GM23338 (cell line): ENCODE data around the gene ARHGAP42. TPM values are rescaled to one million over a fixed set of nuclear protein-coding genes. Genes with fewer than 3 reads are reported as not detected.

Source experiments
- ATAC-seq: fragments of 200-7000 bp; cut with Tn5 transposase; 3 replicates; pipeline ENCODE4 v1.9.1; 2020
- DNase-seq: peaks from one replicate; pipeline ENCODE4 v3.0.0-alpha.2; 2015; ENCODE audit warnings: low spot score
- H2AFZ ChIP-seq: fragments of 200-600 bp; sonication (generic); 2 replicates; pipeline ENCODE4 v1.8.0; 2016; ENCODE audit warnings: antibody characterized with exemption, mild to moderate bottlenecking, moderate library complexity
- H3F3A ChIP-seq: fragments of 200-600 bp; sonication (generic); replicated peaks from 2 replicates; pipeline ENCODE4 v1.8.0; 2017; ENCODE audit warnings: antibody characterized with exemption, mixed run types, low read depth
- H3K27ac ChIP-seq: fragments of 200-600 bp; sonication (generic); 2 replicates; pipeline ENCODE4 v1.6.1; 2016; ENCODE audit warnings: low read depth
- H3K27me3 ChIP-seq: fragments of 200-600 bp; sonication (generic); 2 replicates; pipeline ENCODE4 v1.8.0; 2016; ENCODE audit warnings: mild to moderate bottlenecking, mixed run types, moderate library complexity; ENCODE audit not compliant: insufficient read depth
- H3K36me3 ChIP-seq: fragments of 200-600 bp; sonication (generic); 2 replicates; pipeline ENCODE4 v1.8.0; 2016; ENCODE audit warnings: mild to moderate bottlenecking; ENCODE audit not compliant: insufficient read depth
- H3K4me1 ChIP-seq: fragments of 200-600 bp; sonication (generic); 2 replicates; pipeline ENCODE4 v1.8.0; 2016; ENCODE audit warnings: mild to moderate bottlenecking, moderate library complexity; ENCODE audit not compliant: insufficient read depth
- H3K4me2 ChIP-seq: fragments of 200-600 bp; sonication (generic); 2 replicates; pipeline ENCODE4 v1.7.1; 2017; ENCODE audit warnings: mixed run types
- H3K4me3 ChIP-seq: fragments of 200-600 bp; sonication (generic); 2 replicates; pipeline ENCODE4 v1.6.1; 2016; ENCODE audit warnings: mixed run types
- H3K79me2 ChIP-seq: fragments of 200-600 bp; sonication (generic); replicated peaks from 2 replicates; pipeline ENCODE4 v1.8.0; 2017; ENCODE audit warnings: mild to moderate bottlenecking; ENCODE audit not compliant: insufficient read depth
- H3K9me2 ChIP-seq: fragments of 200-600 bp; sonication (generic); 2 replicates; pipeline ENCODE4 v1.8.0; 2017; ENCODE audit not compliant: insufficient read depth
- H4K20me1 ChIP-seq: fragments of 200-600 bp; sonication (generic); replicated peaks from 2 replicates; pipeline ENCODE4 v1.8.0; 2017; ENCODE audit warnings: mild to moderate bottlenecking; ENCODE audit not compliant: insufficient read depth
- H3K27ac Mint-ChIP-seq: 2 replicates; pipeline ENCODE4 v1.8.0; 2020; ENCODE audit warnings: inconsistent platforms, mild to moderate bottlenecking, moderate library complexity, mixed read lengths
- H3K27me3 Mint-ChIP-seq: 3 replicates; pipeline ENCODE4 v1.8.0; 2022; ENCODE audit warnings: low read depth, mild to moderate bottlenecking, moderate library complexity, mixed read lengths, inconsistent platforms; ENCODE audit not compliant: insufficient read depth, poor library complexity
- H3K36me3 Mint-ChIP-seq: 3 replicates; pipeline ENCODE4 v1.8.0; 2021; ENCODE audit warnings: low read depth, mild to moderate bottlenecking, inconsistent platforms, moderate library complexity, mixed read lengths
- H3K4me1 Mint-ChIP-seq: 3 replicates; pipeline ENCODE4 v1.8.0; 2020; ENCODE audit warnings: mild to moderate bottlenecking, inconsistent platforms, mixed read lengths
- H3K4me3 Mint-ChIP-seq: 3 replicates; pipeline ENCODE4 v1.8.0; 2021; ENCODE audit warnings: moderate library complexity, mild to moderate bottlenecking, inconsistent platforms, mixed read lengths
- H3K9me3 Mint-ChIP-seq: 3 replicates; pipeline ENCODE4 v1.8.0; 2020; ENCODE audit warnings: moderate library complexity, mild to moderate bottlenecking, inconsistent platforms, mixed read lengths
- CTCF ChIP-seq, 2 experiments: fragments of 200-600 bp in 1 of 2; sonication (generic) in 1 of 2; conservative IDR thresholded peaks; 2 replicates each; pipeline versions ENCODE4 v1.5.1 to v1.6.1; 2016 to 2017; ENCODE audit warnings: antibody characterized with exemption in 2 of 2, low read depth in 2 of 2, mild to moderate bottlenecking in 2 of 2, moderate library complexity in 1 of 2
- ETS1 ChIP-seq: IDR thresholded peaks from 2 replicates; pipeline ENCODE4 v1.6.1; 2016; ENCODE audit warnings: antibody characterized with exemption
- EZH2phosphoT487 ChIP-seq: fragments of 200-600 bp; sonication (generic); IDR thresholded peaks from one replicate; pipeline ENCODE4 v1.8.1; 2018; ENCODE audit warnings: antibody characterized with exemption; ENCODE audit not compliant: unreplicated experiment
- STAT1 ChIP-seq: IDR thresholded peaks from one replicate; pipeline ENCODE4 v1.6.1; 2016; ENCODE audit warnings: antibody characterized with exemption; ENCODE audit not compliant: unreplicated experiment
- ZNF114 ChIP-seq: fragments of 250-450 bp; sonication (Bioruptor Pico); IDR thresholded peaks from 2 replicates; pipeline ENCODE4 v1.5.0; 2020; ENCODE audit warnings: mild to moderate bottlenecking, moderate library complexity
- ZNF331 ChIP-seq: fragments of 250-450 bp; sonication (Bioruptor Pico); IDR thresholded peaks from 2 replicates; pipeline ENCODE4 v1.5.0; 2020; ENCODE audit warnings: low read depth, mild to moderate bottlenecking, moderate library complexity
- ZNF462 ChIP-seq: fragments of 250-450 bp; sonication (Bioruptor Pico); IDR thresholded peaks from 2 replicates; pipeline ENCODE4 v1.5.0; 2020; ENCODE audit warnings: mild to moderate bottlenecking, moderate library complexity
- polyA plus RNA-seq: library from polyadenylated mRNA; unstranded; fragments of >200 nt; fragmentation: Nextera tagmentation; extraction: Ambion mirVana; gene quantifications from 2 replicates; pipeline ENCODE4 v1.2.1, GENCODE V29; 2016
- total RNA-seq: library from RNA; depleted of rRNA; stranded (reverse); fragments of >200 nt; shearing (Covaris generic); gene quantifications from 2 replicates; pipeline ENCODE4 v1.2.3, GENCODE V29; 2014
- TF ChIP-seq, protein P1 (sequence below): IDR thresholded peaks from one replicate; pipeline ENCODE4 v1.6.1; 2018; ENCODE audit warnings: antibody characterized with exemption; ENCODE audit not compliant: unreplicated experiment

The ARHGAP42 gene
- total and polyA plus RNA-seq, 2 experiments from 2014 or later, result 23.7 to 35.7 TPM

GRCh38 chr11:100824041-100824809 lies 137.1 kb downstream of the ARHGAP42 start (continued):
- TF ChIP-seq ZNF462 (CRISPR knock-in tag) (no peak), ZNF114 (CRISPR knock-in tag) (no peak), ETS1 (no peak), EZH2phosphoT487 (no peak), ZNF331 (CRISPR knock-in tag) (no peak), STAT1 (no peak)

- Histone ChIP-seq H3K4me3 (no peak overlapping the region), H3K36me3 (no peaks in the 10 kb centered on the region), H3K79me2 (peaks cover 9% of the 10 kb centered on the region; the same call in 1 of the 2 replicates), H3K27ac (no peak overlapping the region), H3K4me2 (no peak overlapping the region), H2AFZ (no peak overlapping the region), H3K27me3 (no peaks in the 10 kb centered on the region), H3K9me2 (no peaks in the 10 kb centered on the region), H3F3A (no peaks in the 10 kb centered on the region), H3K4me1 (peaks cover 47% of the 10 kb centered on the region), H4K20me1 (no peaks in the 10 kb centered on the region)
- H3K36me3 Mint-ChIP-seq, result no peaks in the 10 kb centered on the region
- H3K4me1 Mint-ChIP-seq, result peaks cover 62% of the 10 kb centered on the region
- H3K9me3 Mint-ChIP-seq, result no peaks in the 10 kb centered on the region
- no peak for DNase-seq
- H3K27me3 Mint-ChIP-seq, result no peaks in the 10 kb centered on the region
- H3K4me3 Mint-ChIP-seq, result no peak overlapping the region
- no peak for ATAC-seq
- H3K27ac Mint-ChIP-seq, result no peak overlapping the region; the same call in 1 of the 2 replicates
- no peak for TF ChIP-seq CTCF (conservative IDR thresholded peaks at IDR 0.05; ENCODE audit: low read depth in 2 of 2)
- TF ChIP-seq, protein P1, sequence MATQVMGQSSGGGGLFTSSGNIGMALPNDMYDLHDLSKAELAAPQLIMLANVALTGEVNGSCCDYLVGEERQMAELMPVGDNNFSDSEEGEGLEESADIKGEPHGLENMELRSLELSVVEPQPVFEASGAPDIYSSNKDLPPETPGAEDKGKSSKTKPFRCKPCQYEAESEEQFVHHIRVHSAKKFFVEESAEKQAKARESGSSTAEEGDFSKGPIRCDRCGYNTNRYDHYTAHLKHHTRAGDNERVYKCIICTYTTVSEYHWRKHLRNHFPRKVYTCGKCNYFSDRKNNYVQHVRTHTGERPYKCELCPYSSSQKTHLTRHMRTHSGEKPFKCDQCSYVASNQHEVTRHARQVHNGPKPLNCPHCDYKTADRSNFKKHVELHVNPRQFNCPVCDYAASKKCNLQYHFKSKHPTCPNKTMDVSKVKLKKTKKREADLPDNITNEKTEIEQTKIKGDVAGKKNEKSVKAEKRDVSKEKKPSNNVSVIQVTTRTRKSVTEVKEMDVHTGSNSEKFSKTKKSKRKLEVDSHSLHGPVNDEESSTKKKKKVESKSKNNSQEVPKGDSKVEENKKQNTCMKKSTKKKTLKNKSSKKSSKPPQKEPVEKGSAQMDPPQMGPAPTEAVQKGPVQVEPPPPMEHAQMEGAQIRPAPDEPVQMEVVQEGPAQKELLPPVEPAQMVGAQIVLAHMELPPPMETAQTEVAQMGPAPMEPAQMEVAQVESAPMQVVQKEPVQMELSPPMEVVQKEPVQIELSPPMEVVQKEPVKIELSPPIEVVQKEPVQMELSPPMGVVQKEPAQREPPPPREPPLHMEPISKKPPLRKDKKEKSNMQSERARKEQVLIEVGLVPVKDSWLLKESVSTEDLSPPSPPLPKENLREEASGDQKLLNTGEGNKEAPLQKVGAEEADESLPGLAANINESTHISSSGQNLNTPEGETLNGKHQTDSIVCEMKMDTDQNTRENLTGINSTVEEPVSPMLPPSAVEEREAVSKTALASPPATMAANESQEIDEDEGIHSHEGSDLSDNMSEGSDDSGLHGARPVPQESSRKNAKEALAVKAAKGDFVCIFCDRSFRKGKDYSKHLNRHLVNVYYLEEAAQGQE, result no peak
Observed at GRCh38 chr11:100825626-100826025, 138.5 kb downstream of the ARHGAP42 start.
